ENCODE measurements around the gene FLNB. TPM values are rescaled to one million over a fixed set of nuclear protein-coding genes. Genes with fewer than 3 reads are reported as not detected.

Gene FLNB
- total RNA-seq, 1 donor from 2014 or later: 30.0 TPM

DNA sequence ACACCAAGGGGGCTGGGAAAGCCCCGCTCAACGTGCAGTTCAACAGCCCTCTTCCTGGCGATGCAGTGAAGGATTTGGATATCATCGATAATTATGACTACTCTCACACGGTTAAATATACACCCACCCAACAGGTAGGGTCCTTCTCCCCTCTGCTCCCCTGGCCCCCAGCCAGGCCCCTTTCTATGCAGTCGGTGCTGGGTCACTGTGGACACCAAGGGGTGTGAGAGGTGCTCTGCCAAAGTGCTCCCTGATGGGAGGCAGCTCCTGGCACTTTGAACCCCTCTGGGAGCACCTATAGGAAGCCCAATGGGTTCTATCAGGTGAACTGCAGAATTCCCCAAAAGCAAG, 103.9 kb downstream of the FLNB start:
- DNase-seq: no peak
- intact Hi-C loops (cut with DNase I): loop anchor here (10.0 kb wide), 1 partner anchor 97 kb away; no protein-coding TSS in a partner anchor
- ATAC-seq (ENCODE audit: poor library complexity): no peak

DNA sequence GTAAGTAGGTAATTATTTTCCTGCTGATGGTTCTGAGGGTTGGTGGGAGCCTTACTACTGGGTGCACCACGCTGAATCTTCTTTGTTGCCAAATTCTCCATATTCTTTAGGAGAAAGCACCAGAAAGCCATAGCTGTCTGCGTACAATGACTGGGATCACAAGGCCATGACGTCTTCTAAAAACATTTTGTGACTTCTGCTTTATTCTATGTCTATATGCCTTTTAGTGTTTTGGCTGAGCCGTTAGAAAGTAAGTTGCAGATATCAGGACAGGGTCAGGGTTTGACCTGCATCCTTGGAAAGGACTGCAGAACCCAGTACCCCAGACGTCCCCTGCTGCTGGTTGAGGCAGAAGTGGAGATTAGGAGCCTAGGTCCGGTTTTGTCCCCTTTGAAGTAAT, 107.0 kb downstream of the FLNB start:
- no peak for DNase-seq
- intact Hi-C loops (cut with DNase I): loop anchor here (10.0 kb wide), 1 partner anchor 100 kb away; no protein-coding TSS in a partner anchor
- ATAC-seq (ENCODE audit: poor library complexity): no peak

DNA sequence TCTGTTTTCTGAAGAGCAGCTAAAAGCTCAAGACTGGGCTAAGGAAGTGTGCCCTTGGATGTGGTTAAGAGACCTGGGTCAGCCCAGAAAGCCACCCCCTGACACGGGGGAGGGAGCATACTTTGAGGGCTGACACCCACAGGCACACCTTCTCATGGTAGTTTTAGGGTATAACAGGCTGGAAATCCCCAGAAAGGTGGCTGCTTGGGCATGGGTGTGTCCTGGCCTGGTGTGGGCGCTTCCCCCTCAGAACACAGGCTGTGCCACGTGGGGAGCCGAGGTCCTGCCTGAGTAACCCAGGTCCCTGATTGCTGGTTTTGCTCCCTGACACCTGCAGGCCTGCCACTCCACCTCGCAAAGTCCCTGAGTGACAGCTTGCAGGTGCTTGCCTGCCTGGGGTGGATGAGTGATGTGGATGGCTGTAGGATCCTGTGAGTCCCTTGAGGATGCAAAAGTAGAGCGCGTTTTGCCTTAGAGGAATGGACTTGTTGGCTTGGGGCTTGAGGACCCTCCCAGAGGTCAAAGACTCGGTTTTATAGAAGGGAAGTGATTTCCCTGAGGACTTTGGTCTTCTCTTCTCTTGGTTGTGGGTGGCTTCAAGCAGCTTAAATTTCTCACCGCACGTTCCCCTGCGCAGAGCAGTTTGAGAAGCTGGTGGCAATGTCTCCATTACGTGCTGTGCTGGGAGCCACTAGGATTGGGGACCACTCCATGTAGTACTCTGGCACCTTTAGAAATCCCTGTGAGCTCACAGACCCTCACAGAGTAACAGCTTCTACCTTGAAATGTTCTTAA, 108.1 kb downstream of the FLNB start:
- no peak for ATAC-seq (ENCODE audit: poor library complexity)
- intact Hi-C loops (cut with DNase I): loop anchor here (10.0 kb wide), 1 partner anchor 102 kb away; no protein-coding TSS in a partner anchor
- DNase-seq: no peak

DNA sequence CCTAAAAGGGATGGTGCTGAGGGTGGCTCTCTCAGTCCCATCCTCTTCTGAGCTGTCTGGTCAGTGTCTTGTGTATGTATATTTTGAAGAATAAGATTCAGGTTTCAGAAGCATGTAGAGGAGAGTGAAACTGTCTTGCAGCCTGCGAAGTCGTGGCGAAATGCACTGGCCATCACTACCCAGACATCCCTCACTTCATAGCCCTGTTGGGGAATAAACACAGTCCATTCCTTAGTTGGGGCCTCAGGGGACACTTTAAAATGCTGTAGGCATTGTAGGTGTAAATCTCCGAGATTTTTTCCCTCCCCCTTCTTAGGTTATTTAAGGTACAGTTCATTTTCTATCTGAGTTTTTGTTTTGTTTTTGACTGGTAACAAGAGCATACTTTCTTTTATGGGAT, 108.8 kb downstream of the FLNB start:
- intact Hi-C loops (cut with DNase I): loop anchor here (10.0 kb wide), 1 partner anchor 102 kb away; no protein-coding TSS in a partner anchor
- DNase-seq (no peak), ATAC-seq (ENCODE audit: poor library complexity) (no peak)

GRCh38 chr3:58117561-58118181, 109.4 kb downstream of the FLNB start:
- DNase-seq: peak; percentile 69
- no peak for ATAC-seq (ENCODE audit: poor library complexity)
- intact Hi-C loops (cut with DNase I): loop anchor here (10.0 kb wide), 1 partner anchor 103 kb away; no protein-coding TSS in a partner anchor

GRCh38 chr3:58119186-58119585, 111.0 kb downstream of the FLNB start:
- ATAC-seq (ENCODE audit: poor library complexity) (no peak), DNase-seq (no peak)
- intact Hi-C loops (cut with DNase I): loop anchor here (10.0 kb wide), 1 partner anchor 104 kb away; no protein-coding TSS in a partner anchor

GRCh38 chr3:58120075-58120812, 112.0 kb downstream of the FLNB start:
- ATAC-seq (ENCODE audit: poor library complexity) (peak; percentile 84), DNase-seq (no peak)
- intact Hi-C loops (cut with DNase I): no loop called here

GRCh38 chr3:58121183-58121582, 113.0 kb downstream of the FLNB start:
- ATAC-seq (ENCODE audit: poor library complexity) (peak; percentile 54), DNase-seq (no peak)
- intact Hi-C loops (cut with DNase I): no loop called here

DNA sequence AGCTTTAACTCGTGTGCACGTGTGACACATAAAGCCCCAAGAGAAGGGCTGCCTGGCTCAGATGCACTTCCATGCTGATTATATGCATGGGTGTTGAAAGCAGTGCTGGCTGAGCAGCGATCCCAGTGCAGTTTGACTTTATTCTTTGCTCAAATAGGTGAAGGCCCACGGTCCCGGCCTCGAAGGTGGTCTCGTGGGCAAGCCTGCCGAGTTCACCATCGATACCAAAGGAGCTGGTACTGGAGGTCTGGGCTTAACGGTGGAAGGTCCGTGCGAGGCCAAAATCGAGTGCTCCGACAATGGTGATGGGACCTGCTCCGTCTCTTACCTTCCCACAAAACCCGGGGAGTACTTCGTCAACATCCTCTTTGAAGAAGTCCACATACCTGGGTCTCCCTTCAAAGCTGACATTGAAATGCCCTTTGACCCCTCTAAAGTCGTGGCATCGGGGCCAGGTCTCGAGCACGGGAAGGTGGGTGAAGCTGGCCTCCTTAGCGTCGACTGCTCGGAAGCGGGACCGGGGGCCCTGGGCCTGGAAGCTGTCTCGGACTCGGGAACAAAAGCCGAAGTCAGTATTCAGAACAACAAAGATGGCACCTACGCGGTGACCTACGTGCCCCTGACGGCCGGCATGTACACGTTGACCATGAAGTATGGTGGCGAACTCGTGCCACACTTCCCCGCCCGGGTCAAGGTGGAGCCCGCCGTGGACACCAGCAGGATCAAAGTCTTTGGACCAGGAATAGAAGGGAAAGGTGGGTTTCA, 114.9 kb downstream of the FLNB start:
- ATAC-seq (ENCODE audit: poor library complexity): no peak
- no peak for DNase-seq
- intact Hi-C loops (cut with DNase I): no loop called here

DNA sequence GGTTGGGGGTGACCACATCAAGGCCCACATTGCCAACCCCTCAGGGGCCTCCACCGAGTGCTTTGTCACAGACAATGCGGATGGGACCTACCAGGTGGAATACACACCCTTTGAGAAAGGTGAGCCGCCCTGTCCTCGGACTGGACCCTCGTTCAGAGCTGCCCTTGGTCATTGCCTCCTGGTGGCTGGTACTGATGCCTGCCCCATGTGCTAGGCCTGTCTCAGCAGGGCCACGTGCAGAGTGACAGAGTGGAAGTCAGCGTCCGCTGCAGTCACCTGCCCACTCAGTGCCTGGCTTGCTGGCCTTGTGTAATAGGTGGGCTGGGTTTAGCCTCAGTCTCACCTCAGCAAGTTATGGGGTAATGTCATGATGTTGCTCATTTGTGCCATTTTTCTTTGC, 116.2 kb downstream of the FLNB start:
- ATAC-seq (ENCODE audit: poor library complexity): no peak
- DNase-seq: no peak
- intact Hi-C loops (cut with DNase I): no loop called here

DNA sequence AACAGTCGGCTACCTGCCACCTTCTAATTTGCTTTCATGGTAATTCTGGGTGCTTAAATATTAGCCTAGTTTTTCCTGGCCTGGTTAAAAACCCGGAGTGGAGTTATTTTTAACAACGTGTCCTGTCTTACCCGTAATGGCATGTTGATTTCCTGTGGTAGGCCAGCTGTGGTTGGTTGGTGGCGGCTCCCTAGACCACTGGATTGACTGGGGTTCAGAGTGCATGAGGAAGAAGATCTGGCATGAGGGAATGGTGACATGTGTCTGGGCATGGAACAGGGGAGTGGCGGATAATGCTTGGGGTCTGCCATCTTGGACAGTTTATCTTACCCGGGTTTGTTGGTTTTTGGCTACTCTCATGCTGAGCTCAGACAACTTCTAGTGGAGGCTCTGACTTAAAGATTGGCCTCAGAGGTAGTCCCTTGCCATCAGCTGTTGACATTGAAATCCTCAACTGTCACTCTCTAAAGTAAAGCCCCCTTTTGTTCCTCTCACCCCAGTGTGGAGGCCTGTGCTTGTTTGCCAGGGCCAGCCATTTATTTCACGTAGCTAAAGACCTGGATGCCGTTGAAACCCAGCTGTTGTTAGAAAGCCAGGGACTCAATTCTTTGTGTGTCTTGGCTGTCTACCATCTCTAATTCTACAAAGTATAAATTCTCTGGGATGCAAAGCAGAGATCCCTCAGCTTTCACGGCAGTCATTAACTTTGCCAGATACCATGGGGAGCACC, 121.0 kb downstream of the FLNB start:
- ATAC-seq (ENCODE audit: poor library complexity): no peak
- intact Hi-C loops (cut with DNase I): no loop called here
- DNase-seq: no peak

- DNase-seq: no peak
- ATAC-seq (ENCODE audit: poor library complexity): no peak
- intact Hi-C loops (cut with DNase I): no loop called here
These were observed 122.4 kb downstream of the FLNB start for GRCh38 chr3:58130591-58130990.

DNA sequence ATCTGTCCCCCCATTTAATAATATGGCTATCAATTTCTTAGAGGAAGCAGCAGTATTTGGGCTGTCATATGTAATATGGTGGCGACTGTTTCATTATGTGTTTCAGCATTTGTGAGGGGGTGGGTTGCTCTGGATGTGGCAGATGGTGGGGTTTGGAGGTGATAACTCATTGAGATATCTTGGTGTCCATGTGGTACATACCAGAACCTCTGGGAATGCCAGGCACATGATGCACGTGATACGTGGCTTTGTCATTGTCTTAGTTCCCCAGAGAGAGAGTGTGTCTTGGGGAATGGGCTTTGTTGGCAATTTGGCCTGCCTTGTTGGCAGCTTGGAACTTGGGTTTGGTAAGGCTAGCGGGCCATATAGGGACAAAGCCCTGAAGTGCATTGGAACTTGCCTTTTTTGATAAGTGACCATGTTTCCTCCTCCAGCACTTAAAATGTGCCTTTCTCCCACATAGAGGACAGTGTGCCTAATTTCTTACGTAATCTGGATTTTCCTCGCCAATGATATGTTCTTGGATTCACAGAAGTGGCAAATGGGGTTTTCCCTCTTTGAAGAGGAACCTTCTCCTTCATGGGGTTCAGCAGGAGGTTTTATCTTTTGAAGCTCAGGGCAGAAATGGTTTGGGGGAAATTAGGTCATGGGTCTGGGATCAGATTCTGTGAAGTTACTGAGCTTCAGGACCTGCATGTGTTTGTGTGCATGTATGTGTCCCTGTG, 123.0 kb downstream of the FLNB start:
- ATAC-seq (ENCODE audit: poor library complexity) (no peak), DNase-seq (no peak)
- intact Hi-C loops (cut with DNase I): no loop called here

- ATAC-seq (ENCODE audit: poor library complexity) (no peak), DNase-seq (no peak)
- intact Hi-C loops (cut with DNase I): no loop called here
These were observed 124.6 kb downstream of the FLNB start for GRCh38 chr3:58132850-58133249.

GRCh38 chr3:58134468-58134867, 126.2 kb downstream of the FLNB start:
- ATAC-seq (ENCODE audit: poor library complexity) (no peak), DNase-seq (no peak)
- intact Hi-C loops (cut with DNase I): no loop called here

DNA sequence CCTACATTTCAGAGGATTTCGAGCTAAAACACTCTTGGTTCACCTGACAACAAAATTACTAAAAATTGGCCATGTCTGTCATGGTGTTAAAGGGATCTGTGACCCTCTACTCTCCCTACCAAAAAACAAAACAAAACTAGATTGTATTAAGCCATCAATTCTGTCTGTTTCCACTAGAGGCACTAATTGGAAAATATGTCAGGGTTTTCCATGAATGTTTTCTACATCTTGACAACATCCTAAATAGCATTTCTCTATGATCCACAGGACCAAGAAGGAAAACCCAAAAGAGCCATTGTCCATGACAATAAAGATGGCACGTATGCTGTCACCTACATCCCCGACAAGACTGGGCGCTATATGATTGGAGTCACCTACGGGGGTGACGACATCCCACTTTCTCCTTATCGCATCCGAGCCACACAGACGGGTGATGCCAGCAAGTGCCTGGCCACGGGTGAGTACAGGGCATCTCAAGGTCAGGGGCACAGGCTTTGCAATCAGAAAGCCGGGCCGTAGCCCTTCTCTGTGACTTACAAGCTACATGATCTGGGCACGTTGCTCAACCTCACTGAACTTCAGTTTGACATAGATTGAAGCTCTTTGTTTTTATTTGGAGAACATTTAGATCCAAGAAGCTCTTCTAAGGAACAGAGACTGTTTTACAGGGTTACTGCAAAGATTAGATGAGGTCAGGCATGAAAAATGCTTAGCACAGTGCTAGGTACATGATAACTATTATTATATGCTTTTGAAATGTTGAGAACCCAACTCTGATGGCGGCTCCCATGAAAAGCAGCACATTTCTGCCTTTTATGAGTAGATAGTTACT, 127.7 kb downstream of the FLNB start:
- intact Hi-C loops (cut with DNase I): no loop called here
- no peak for DNase-seq
- ATAC-seq (ENCODE audit: poor library complexity): peak; percentile 81

GRCh38 chr3:58137306-58137705, 129.1 kb downstream of the FLNB start:
- intact Hi-C loops (cut with DNase I): no loop called here
- ATAC-seq (ENCODE audit: poor library complexity) (no peak), DNase-seq (no peak)
